Measurements from ENCODE around the gene SLC27A3. TPM values are rescaled to one million over a fixed set of nuclear protein-coding genes. Genes with fewer than 3 reads are reported as not detected.

SLC27A3 gene
- polyA plus RNA-seq, 2 of the 4 experiments (the other 2 are of a cell fraction) = 1.3 to 2.1 TPM

GRCh38 chr1:153798468-153798780, 23.2 kb downstream of the SLC27A3 start:
- 78% methylated on average over 3 of the region's 3 CpGs for WGBS (ENCODE audit: missing lambda C conversion rate)
- POLR2A ChIA-PET = interaction anchor here (1.4 to 2.2 kb wide), 2 partner anchors 15 to 192 kb away, joined by 4 to 7 read pairs; no protein-coding TSS in a partner anchor
- no peaks in the 10 kb centered on the region for H3K9me3 ChIP-seq
- H3K4me1 ChIP-seq = no peaks in the 10 kb centered on the region
- no peak overlapping the region for H3K4me2 ChIP-seq
- CTCF ChIA-PET = interaction anchor here (0.6 to 6.7 kb wide), 21 partner anchors 8 to 278 kb away, joined by 3 to 51 read pairs (median 4); partner anchors contain the start of genes CREB3L4, CRTC2, DENND4B and GATAD2B
- H3K4me3 ChIP-seq = no peak overlapping the region
- FAIRE-seq (no peak), ATAC-seq (no peak), DNase-seq (ENCODE audit: low read depth in 1 of 2, low spot score in 1 of 2) (no peak)
- no peak overlapping the region for H3K27ac ChIP-seq
- TF ChIP-seq ATOH8 (CRISPR knock-in tag; IDR thresholded peaks at IDR 0.05; ENCODE audit: low read depth) = no peak
- TF ChIP-seq ZC3H11A (IDR thresholded peaks at IDR 0.05) = no peak

- no peak for FAIRE-seq
- ChIA-PET POLR2A (interaction anchor here (1.4 kb wide), 1 partner anchor 15 kb away, joined by 4 read pairs; no protein-coding TSS in a partner anchor), CTCF (interaction anchor here (0.8 to 6.7 kb wide), 9 partner anchors 8 to 188 kb away, joined by 3 to 51 read pairs (median 23); partner anchors contain the start of genes DENND4B, JTB and RAB13)
- Histone ChIP-seq H3K4me1 (no peaks in the 10 kb centered on the region), H3K27ac (no peak overlapping the region), H3K9me3 (no peaks in the 10 kb centered on the region), H3K4me2 (no peak overlapping the region), H3K4me3 (no peak overlapping the region)
- no peak for ATAC-seq
- 93% methylated on average over 4 of the region's 4 CpGs for WGBS (ENCODE audit: missing lambda C conversion rate)
- no peak for DNase-seq (ENCODE audit: low read depth in 1 of 2, low spot score in 1 of 2)
- TF ChIP-seq EP300 (IDR thresholded peaks at IDR 0.05) (no peak), HEYL (CRISPR knock-in tag; IDR thresholded peaks at IDR 0.05) (no peak), FOXS1 (CRISPR knock-in tag; IDR thresholded peaks at IDR 0.05) (no peak), POLR2A (IDR thresholded peaks at IDR 0.05; ENCODE audit: low read length) (no peak), USF2 (IDR thresholded peaks at IDR 0.05) (no peak), BCL3 (IDR thresholded peaks at IDR 0.05) (no peak), JUN (IDR thresholded peaks at IDR 0.05) (no peak), MAX (IDR thresholded peaks at IDR 0.05) (no peak), CTCF (IDR thresholded peaks at IDR 0.05) (no peak), RFX5 (IDR thresholded peaks at IDR 0.05) (no peak), SREBF2 (IDR thresholded peaks at IDR 0.05) (no peak), NR3C1 (IDR thresholded peaks at IDR 0.05) (no peak)
These were observed 23.8 kb downstream of the SLC27A3 start for GRCh38 chr1:153799016-153799415.

GRCh38 chr1:153799566-153800465, 24.6 kb downstream of the SLC27A3 start:
- no peak for FAIRE-seq
- no peaks in the 10 kb centered on the region for H3K9me3 ChIP-seq
- no peak overlapping the region for H3K4me3 ChIP-seq
- ATAC-seq = no peak
- H3K4me1 ChIP-seq = no peaks in the 10 kb centered on the region
- TF ChIP-seq USF2 (IDR thresholded peaks at IDR 0.05) (no peak), REST (IDR thresholded peaks at IDR 0.05) (no peak), HMGXB4 (CRISPR knock-in tag; IDR thresholded peaks at IDR 0.05; ENCODE audit: borderline replicate concordance) (no peak), NR3C1 (IDR thresholded peaks at IDR 0.05) (no peak), EP300 (IDR thresholded peaks at IDR 0.05) (no peak), POLR2AphosphoS2 (conservative IDR thresholded peaks at IDR 0.05; ENCODE audit: low read length) (no peak), TP53 (CRISPR knock-in tag; IDR thresholded peaks at IDR 0.05) (no peak), ZNF302 (CRISPR knock-in tag; IDR thresholded peaks at IDR 0.05) (no peak), JUN (IDR thresholded peaks at IDR 0.05) (no peak), JUNB (IDR thresholded peaks at IDR 0.05) (no peak)
- DNase-seq (ENCODE audit: low read depth in 1 of 2, low spot score in 1 of 2) = no peak
- H3K4me2 ChIP-seq = no peak overlapping the region
- ChIA-PET POLR2A (no interaction called here), CTCF (interaction anchor here (0.8 to 6.7 kb wide), 5 partner anchors 7 to 188 kb away, joined by 3 to 51 read pairs (median 28); partner anchors contain the start of genes DENND4B and RAB13)
- WGBS (ENCODE audit: missing lambda C conversion rate) = 81% methylated on average over 25 of the region's 27 CpGs
- no peak overlapping the region for H3K27ac ChIP-seq
